Occipital lobe (tissue), 2 donors: ENCODE data around the gene ARHGDIB. TPM values are rescaled to one million over a fixed set of nuclear protein-coding genes. Genes with fewer than 3 reads are reported as not detected.

Experiments used
- DNase-seq: peaks from one replicate; lab custom pipeline; 2025; lab: John Stamatoyannopoulos, UW
- total RNA-seq: library from RNA; depleted of rRNA; stranded (reverse); fragments of >200 nt; gene quantifications from one replicate; pipeline ENCODE4 v1.2.3, GENCODE V29; 2014

The ARHGDIB gene
- total RNA-seq, 1 donor from 2014 or later, result 5.8 TPM

GRCh38 chr12:14931791-14932560 lies 29.4 kb downstream of the ARHGDIB start:
- no peak for DNase-seq

DNA sequence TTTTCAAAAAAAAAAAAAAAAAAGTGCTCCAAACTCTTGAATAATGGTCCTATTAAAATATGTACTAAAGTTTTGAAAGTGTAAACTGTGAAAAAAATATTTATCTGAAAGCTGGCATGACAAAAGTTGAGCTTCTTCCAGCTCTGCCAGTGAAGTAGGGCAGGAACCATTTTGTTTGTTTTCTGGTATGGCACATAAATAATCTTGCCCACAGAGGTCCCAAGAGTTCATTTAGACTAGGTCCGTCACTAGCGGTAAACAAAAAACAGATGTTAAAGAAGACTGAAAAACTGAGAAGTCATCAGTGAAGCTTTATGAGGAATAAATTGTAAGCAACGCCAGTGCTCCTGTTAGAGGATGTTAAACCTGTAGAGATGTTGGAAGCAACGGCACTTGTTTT lies 30.0 kb downstream of the ARHGDIB start:
- no peak for DNase-seq

DNA sequence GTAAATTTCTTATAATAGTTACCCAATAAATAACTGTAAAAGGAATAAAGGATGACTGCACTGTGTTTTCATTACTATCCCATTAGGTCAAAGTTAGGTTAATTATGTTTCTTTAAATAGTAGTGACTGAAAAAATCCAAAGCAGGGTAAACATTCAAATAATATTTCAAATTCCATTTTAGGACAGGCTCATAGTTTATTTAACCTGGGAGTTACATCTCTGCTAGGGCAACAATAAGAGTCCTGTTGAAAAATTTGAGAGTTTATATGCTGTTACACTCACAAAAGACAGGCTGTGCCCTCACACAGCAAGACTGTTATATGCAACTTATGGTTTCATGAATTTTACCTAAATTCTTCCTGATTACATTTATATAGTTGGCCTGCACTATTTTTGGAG lies 31.1 kb downstream of the ARHGDIB start:
- DNase-seq, result no peak

GRCh38 chr12:14928931-14929330 lies 32.5 kb downstream of the ARHGDIB start:
- no peak for DNase-seq

GRCh38 chr12:14927267-14927666 lies 34.1 kb downstream of the ARHGDIB start:
- DNase-seq, result no peak

- DNase-seq, result no peak
Observed at GRCh38 chr12:14924541-14924940, 36.9 kb downstream of the ARHGDIB start.

DNA sequence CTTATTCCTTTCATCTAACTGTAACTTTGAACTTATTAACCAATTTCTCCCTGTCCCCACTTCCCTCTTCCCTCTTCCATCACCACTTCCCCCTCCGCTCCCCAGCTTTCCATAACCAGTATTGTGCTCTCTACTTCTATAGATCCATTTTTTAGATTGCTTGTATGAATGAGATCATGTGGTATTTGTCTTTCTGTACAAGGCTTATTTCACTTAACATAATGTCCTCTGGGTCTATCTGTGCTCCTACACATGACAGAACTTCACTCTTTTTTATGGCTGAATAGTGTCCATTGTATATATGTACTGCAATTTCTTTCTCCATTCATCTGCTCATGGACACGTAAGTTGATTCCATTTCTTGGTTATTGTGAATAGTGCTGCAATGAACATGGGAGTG lies 37.5 kb downstream of the ARHGDIB start:
- DNase-seq, result no peak

GRCh38 chr12:14921218-14921617 lies 40.2 kb downstream of the ARHGDIB start:
- DNase-seq, result no peak

DNA sequence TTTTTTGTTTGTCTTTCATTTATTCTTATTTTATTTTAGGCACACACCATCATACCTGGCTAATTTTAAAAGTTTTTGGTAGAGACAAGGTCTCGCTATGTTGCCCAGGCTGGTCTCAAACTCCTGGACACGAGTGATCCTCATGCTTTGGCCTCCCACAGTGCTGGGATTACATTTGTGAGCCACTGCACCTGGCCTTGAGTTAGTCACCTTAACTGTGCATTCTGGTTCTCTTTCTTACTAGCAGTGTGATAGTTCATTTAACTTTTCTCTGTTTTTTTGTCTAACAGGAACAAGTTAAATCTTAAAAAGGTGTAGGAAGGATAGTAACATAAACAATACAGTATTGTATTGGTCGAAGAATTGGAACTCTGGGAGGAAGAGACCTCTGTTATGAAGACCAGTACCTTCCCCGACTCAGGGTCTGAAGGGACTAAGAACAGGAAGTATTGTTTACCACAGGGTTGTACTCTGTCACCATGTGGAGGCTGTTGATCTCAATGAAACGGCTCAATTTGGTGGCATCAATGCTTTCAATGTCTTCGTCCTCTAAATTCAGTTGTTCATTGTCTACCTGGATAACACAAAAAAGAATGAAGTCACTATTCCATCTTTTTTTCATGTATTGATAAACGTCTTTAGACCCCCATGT lies 40.8 kb downstream of the ARHGDIB start:
- no peak for DNase-seq

DNA sequence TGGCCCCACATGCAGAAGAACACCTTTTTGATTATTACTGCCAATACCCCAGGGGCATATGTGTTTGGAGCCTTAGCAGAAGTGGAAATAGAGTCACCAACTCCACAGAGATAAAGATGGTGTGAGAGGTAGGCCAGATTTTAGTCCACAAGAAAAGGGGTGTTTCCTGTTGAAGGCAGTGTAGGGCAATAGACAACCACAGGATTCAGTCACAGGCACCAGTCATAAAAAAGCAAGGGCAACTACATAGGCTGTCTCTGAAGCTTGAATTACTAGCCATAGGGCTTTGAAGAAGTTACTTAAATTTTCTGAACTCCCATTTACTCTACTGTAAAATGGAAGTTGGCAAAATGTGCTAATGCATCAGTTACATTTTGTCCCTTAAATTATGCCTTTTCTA lies 41.9 kb downstream of the ARHGDIB start:
- DNase-seq, result no peak

GRCh38 chr12:14915736-14916135 lies 45.7 kb downstream of the ARHGDIB start:
- DNase-seq, result no peak

DNA sequence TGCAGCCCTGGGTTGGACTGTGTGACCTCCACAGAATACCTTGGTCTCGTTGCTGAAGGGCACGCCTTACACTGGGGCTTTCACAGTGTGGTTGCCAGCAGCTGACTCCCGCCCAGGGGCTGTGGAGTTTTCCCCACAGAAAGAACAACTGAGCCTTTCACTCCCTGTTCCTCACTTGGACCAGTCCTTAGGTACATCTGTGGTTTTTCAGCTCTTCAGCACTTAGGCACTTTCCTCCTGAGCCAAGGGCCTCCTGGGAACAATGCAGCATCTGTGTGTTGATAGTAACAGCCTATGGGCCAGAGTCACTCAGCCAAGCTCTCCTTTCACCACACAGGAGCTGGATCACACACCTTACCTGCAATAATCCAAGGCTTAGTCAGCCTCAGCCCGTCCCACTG lies 48.0 kb downstream of the ARHGDIB start:
- no peak for DNase-seq

DNA sequence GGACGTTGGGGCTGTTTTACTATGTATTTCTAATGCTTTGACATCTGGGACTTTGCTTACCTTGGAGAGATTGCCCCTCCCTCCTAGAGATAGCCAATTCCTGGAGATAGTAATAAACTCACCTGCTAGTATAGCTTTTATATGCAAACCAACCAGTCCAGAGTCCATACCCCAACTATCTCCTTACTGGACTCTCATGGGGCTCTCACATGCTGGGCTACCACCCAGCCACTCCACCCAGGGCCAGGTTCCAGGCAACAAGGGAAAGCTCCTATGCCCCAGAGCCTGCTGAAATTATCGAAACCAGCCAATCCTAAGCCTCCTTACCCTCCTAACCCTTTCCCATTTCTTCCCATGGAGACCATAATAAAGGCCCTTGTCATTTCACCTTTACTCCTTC lies 50.3 kb downstream of the ARHGDIB start:
- no peak for DNase-seq

DNA sequence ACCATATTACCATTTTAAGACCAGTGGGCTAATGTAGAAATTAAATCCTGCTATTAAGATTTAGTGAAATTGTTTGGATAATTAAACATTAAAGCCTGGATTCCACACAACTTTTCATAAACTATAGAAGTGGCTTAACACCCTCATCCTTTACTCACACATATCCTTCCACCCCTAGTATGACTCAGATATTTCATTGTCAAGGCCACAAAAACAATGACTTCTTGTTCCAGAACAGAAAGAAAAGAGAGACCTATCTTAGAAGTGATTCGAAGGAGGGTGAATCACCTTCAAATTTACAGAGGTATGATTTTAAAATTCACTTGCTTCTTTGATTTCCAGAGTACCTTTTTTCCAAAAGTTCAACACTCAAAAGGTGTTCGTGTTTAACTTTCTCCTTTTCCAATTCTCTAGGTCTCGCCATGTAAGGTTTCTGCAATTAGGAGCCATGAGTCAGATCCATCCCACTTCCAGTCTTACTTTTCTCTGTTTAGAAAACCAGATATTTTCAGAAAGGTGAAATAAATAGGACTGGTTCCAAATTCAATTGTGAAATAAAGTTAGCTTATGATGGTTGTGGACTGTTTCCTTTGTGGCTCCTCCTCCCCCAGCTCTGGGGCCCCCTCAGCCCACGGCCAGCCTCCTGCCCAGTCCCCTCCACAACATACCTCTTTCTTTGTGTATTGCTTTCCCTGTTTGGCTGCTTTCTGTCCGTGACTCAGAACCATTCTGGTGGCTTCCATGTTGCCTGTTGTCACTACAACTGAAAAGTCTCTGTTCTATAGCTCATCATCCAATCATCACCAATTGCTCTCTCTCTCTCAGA lies 51.1 kb downstream of the ARHGDIB start:
- DNase-seq, result no peak

DNA sequence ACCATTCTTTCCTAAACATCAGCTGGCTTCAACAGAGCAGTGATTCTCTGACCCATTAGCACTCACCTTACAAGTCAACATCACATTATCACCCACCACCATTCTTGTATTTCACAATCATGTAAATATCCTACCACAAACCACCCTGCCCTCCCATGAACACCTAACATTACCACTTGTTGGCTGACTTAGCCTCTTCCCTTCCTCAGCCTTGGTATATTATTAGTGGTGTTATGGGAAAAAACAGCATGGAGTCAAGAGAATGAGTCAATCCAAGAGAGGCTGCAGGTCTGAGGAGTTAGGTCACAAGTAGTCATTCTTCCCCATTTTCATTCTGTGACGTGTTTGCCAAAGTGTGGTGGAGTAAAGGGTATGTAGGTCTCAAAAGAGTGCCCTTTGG lies 53.4 kb downstream of the ARHGDIB start:
- no peak for DNase-seq

GRCh38 chr12:14906114-14906513 lies 55.3 kb downstream of the ARHGDIB start:
- DNase-seq, result no peak

- no peak for DNase-seq
Observed at GRCh38 chr12:14905269-14906004, 56.0 kb downstream of the ARHGDIB start.

DNA sequence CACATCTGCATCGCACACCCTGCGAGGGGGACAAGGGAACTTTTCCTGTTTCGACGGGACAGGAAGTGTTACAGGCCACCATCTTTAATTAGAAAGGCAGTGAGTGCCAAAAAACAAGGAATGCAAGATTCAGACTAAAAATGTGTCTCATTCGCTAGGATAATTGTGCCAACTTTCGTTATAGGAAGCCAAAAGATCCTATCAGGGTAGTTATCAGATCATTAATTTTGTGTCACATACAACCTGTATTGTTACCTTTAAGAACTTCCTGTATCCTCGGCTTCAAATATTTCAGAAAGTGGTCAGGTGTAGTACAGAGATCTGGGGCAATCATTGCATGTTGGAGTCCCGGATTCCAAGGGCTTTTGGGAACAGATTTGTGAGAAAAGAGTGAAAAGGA lies 56.5 kb downstream of the ARHGDIB start:
- no peak for DNase-seq

DNA sequence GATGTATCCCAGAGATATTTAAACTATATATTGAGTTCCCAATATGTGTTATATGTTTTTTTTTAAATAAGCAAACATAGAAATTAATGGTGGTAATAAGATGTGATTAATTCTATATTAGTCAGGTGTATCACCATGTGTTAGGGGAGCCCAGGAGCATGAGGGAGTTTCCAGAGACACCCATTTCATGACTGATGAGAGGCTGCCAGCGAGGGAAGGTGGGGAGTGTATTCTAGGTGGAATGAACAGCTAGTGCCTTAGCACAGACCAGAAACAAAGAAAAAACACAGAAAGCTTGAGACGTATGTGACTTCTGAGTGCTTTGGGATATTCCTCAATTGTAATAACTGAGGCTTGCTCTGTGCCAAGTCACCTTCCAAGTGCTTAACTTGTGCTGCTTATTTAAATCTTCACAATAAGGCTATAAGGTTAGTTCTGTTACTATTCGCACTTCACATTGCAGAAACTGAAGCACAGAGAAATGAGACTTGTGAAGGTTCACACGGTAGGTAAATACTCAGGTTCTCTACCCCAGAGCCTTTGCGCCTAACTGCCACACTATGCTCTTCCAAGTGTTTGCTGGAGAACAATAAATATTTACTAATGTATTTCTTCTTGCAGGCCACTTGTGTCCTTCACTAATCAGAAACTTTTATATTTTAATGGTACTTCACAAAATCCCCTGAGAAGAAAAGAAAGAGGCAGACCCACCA lies 57.9 kb downstream of the ARHGDIB start:
- no peak for DNase-seq

DNA sequence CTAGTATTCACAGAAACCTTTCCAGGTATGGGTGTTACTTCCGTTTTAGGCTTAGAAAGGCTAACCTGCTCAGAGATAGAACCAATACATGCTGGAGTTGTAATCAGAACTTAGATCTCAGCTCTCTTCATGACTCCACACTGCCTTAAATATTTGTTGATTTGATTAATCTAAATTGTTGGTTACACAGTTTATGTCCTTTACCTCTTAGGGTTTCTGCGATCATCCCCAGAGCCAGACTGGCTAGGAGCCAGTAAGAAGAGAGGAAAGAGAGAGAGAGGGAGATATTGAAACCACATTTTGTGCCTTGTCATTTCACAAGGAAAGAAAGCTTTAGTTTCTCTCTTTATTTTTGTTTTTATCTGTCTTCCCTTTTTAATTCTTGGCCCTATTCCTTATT lies 58.9 kb downstream of the ARHGDIB start:
- DNase-seq, result no peak

GRCh38 chr12:14901228-14901562 lies 60.2 kb downstream of the ARHGDIB start:
- DNase-seq, result no peak
